ENCODE results near the gene BLM. TPM values are rescaled to one million over a fixed set of nuclear protein-coding genes. Genes with fewer than 3 reads are reported as not detected.

BLM gene
- total and polyA plus RNA-seq, 2 donors (not counting 1 experiment from before 2014, with no cell fraction given), result 1.5 to 1.7 TPM

DNA sequence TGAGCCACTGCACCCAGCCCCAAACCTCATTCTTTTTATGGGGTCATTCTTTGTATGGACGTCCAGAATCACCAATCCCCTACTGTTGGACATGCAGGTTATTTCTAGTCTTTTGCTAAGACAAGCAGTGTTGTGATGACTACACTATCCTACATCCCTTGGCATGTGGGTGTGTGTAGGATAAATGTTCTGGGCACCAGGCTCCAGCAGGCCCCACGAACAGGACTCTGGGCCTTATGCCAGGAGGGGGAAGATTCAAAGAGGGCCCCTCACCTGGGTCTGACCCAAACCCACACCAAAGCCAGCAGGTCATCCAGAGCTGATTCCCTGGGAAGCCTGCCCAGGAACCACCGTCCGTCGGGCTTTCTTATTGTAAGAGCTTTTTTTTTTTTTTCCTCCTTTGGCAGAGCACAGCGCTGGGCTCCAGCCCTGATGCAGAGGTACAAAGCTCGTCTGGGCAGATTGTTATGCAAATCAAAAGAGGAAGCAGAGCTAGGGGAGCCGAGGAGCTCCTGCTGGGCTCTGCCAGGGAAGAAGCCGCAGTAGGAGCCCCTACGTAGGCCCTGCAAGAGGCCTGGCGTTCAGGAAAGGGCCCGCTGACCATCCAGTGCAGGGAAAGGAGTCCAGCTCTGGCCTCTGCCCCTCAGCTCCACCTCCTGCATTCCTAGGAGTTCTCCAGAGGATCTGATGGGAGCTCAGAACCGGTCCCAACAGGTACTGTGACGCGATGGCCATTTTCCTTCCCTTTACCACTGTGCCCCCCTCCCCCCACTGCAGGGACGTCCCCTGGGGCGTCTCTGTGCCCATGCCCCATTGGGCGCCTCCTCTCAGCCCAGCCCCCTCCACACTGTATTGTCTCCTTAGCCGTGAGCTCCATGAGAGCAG is 122.3 kb downstream of the BLM start:
- Histone ChIP-seq H3K4me2 (ENCODE audit: extremely low read depth, insufficient read depth, low read length) (no peak overlapping the region), H3K27ac (ENCODE audit: insufficient read depth, low read length) (no peak overlapping the region), H2AFZ (ENCODE audit: low read length) (no peak overlapping the region), H3K27me3 (ENCODE audit: control insufficient read depth, insufficient read depth, low read length) (no peaks in the 10 kb centered on the region), H3K4me1 (ENCODE audit: control insufficient read depth, extremely low read depth, insufficient read depth, low read length) (peaks cover 2% of the 10 kb centered on the region), H3K79me2 (ENCODE audit: control insufficient read depth, insufficient read depth, low read length) (no peaks in the 10 kb centered on the region), H4K20me1 (ENCODE audit: control insufficient read depth, extremely low read depth, insufficient read depth, low read length) (no peaks in the 10 kb centered on the region), H3K9me3 (ENCODE audit: control insufficient read depth, insufficient read depth, low read depth, low read length) (no peaks in the 10 kb centered on the region), H3K9ac (ENCODE audit: insufficient read depth, low read length) (no peak overlapping the region), H3K4me3 (replicated peaks in 1 of 4; ENCODE audit: control extremely low read depth in 1 of 4, insufficient read depth in 1 of 4, low read depth in 3 of 4, low read length in 4 of 4) (no peak overlapping the region), H3K36me3 (ENCODE audit: control insufficient read depth, insufficient read depth, low read length) (no peaks in the 10 kb centered on the region)
- TF ChIP-seq, protein P1, sequence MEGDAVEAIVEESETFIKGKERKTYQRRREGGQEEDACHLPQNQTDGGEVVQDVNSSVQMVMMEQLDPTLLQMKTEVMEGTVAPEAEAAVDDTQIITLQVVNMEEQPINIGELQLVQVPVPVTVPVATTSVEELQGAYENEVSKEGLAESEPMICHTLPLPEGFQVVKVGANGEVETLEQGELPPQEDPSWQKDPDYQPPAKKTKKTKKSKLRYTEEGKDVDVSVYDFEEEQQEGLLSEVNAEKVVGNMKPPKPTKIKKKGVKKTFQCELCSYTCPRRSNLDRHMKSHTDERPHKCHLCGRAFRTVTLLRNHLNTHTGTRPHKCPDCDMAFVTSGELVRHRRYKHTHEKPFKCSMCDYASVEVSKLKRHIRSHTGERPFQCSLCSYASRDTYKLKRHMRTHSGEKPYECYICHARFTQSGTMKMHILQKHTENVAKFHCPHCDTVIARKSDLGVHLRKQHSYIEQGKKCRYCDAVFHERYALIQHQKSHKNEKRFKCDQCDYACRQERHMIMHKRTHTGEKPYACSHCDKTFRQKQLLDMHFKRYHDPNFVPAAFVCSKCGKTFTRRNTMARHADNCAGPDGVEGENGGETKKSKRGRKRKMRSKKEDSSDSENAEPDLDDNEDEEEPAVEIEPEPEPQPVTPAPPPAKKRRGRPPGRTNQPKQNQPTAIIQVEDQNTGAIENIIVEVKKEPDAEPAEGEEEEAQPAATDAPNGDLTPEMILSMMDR (conservative IDR thresholded peaks at IDR 0.05 in 1 of 2, IDR thresholded peaks at IDR 0.05 in 1 of 2; ENCODE audit: low read depth in 1 of 2, low read length in 2 of 2), result no peak
- no peak for TF ChIP-seq EZH2 (IDR thresholded peaks at IDR 0.05; ENCODE audit: low read length, missing control alignments)
- peak in 1 of 2 donors; percentile 73 for DNase-seq (ENCODE audit: low read depth in 2 of 2)

DNA sequence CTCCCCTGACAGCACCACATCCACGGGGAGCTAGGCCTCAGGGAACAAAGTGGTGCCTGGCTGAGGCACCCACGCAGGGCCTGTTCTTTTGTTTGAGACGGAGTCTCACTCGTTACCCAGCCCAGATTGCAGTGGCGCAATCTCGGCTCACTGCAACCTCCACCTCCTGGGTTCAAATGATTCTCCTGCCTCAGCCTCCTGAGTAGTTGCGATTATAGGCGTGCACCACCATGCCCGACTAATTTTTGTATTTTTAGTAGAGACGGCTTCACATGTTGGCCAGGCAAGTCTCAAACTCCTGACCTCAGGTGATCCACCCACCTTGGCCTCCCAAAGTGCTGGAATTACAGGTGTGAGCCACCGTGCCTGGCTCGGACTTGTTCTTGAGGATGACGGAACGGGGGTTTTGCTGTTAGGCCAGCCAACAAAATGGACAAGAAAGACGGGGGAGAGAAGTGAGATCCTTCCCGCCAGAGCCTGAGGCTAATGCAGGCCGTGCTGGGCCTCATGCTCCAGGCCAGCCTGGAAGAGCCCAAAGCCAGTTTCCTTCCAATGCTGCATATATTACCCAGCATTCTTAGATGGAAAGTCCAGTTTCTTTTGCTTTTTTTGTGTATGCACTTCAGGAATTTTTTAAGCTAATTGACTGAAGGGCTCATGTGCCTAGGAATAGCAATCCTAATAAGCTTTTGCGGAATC is 123.2 kb downstream of the BLM start:
- Histone ChIP-seq H3K4me2 (ENCODE audit: extremely low read depth, insufficient read depth, low read length) (no peak overlapping the region), H3K4me3 (replicated peaks in 1 of 4; ENCODE audit: control extremely low read depth in 1 of 4, insufficient read depth in 1 of 4, low read depth in 3 of 4, low read length in 4 of 4) (no peak overlapping the region), H3K9me3 (ENCODE audit: control insufficient read depth, insufficient read depth, low read depth, low read length) (no peaks in the 10 kb centered on the region), H2AFZ (ENCODE audit: low read length) (no peak overlapping the region), H3K4me1 (ENCODE audit: control insufficient read depth, extremely low read depth, insufficient read depth, low read length) (peaks cover 8% of the 10 kb centered on the region), H3K27me3 (ENCODE audit: control insufficient read depth, insufficient read depth, low read length) (no peaks in the 10 kb centered on the region), H4K20me1 (ENCODE audit: control insufficient read depth, extremely low read depth, insufficient read depth, low read length) (no peaks in the 10 kb centered on the region), H3K36me3 (ENCODE audit: control insufficient read depth, insufficient read depth, low read length) (no peaks in the 10 kb centered on the region), H3K27ac (ENCODE audit: insufficient read depth, low read length) (no peak overlapping the region), H3K79me2 (ENCODE audit: control insufficient read depth, insufficient read depth, low read length) (no peaks in the 10 kb centered on the region), H3K9ac (ENCODE audit: insufficient read depth, low read length) (no peak overlapping the region)
- DNase-seq (ENCODE audit: low read depth in 2 of 2), result no peak
- TF ChIP-seq EZH2 (IDR thresholded peaks at IDR 0.05; ENCODE audit: low read length, missing control alignments), result no peak
- TF ChIP-seq, protein P1 (conservative IDR thresholded peaks at IDR 0.05 in 1 of 2, IDR thresholded peaks at IDR 0.05 in 1 of 2; ENCODE audit: low read depth in 1 of 2, low read length in 2 of 2), result no peak

DNA sequence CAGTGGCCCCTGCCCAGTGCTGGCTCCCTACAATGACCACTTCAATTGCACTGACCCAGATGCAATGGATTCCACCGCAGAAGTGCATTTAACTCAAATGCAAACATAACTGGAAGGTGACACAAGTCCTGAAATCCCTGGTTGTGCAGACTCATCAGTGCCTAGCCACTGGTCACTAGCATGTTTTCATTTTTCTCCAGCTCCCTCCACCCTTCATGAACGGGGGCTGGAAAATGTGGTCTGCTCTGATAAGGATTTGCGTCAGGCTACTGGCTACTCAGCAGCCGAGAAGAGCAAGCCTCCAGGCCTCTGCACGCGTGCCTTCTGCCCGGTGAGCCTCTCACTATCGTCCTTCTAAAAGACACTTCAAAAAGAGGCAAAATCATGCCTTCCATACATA is 123.8 kb downstream of the BLM start:
- no peak overlapping the region for H3K4me3 ChIP-seq (replicated peaks in 1 of 4; ENCODE audit: control extremely low read depth in 1 of 4, insufficient read depth in 1 of 4, low read depth in 3 of 4, low read length in 4 of 4)
- TF ChIP-seq, protein P1 (conservative IDR thresholded peaks at IDR 0.05 in 1 of 2, IDR thresholded peaks at IDR 0.05 in 1 of 2; ENCODE audit: low read depth in 1 of 2, low read length in 2 of 2), result no peak
- no peak for TF ChIP-seq EZH2 (IDR thresholded peaks at IDR 0.05; ENCODE audit: low read length, missing control alignments)
- H3K27me3 ChIP-seq (ENCODE audit: control insufficient read depth, insufficient read depth, low read length), result no peaks in the 10 kb centered on the region
- no peak overlapping the region for H3K27ac ChIP-seq (ENCODE audit: insufficient read depth, low read length)
- H3K36me3 ChIP-seq (ENCODE audit: control insufficient read depth, insufficient read depth, low read length), result no peaks in the 10 kb centered on the region
- no peaks in the 10 kb centered on the region for H4K20me1 ChIP-seq (ENCODE audit: control insufficient read depth, extremely low read depth, insufficient read depth, low read length)
- peaks cover 12% of the 10 kb centered on the region for H3K4me1 ChIP-seq (ENCODE audit: control insufficient read depth, extremely low read depth, insufficient read depth, low read length)
- H3K79me2 ChIP-seq (ENCODE audit: control insufficient read depth, insufficient read depth, low read length), result no peaks in the 10 kb centered on the region
- H3K4me2 ChIP-seq (ENCODE audit: extremely low read depth, insufficient read depth, low read length), result no peak overlapping the region
- H2AFZ ChIP-seq (ENCODE audit: low read length), result no peak overlapping the region
- DNase-seq (ENCODE audit: low read depth in 2 of 2), result peak in 1 of 2 donors; percentile 34
- no peak overlapping the region for H3K9ac ChIP-seq (ENCODE audit: insufficient read depth, low read length)
- no peaks in the 10 kb centered on the region for H3K9me3 ChIP-seq (ENCODE audit: control insufficient read depth, insufficient read depth, low read depth, low read length)
